Astrocyte (in vitro differentiated cells and primary cell): ENCODE data around the gene UNKL. TPM values are rescaled to one million over a fixed set of nuclear protein-coding genes. Genes with fewer than 3 reads are reported as not detected.

Experiments
- DNase-seq: peaks from one replicate; pipeline ENCODE4 v3.0.0-alpha.2; 2010; ENCODE audit warnings: low read depth
- FAIRE-seq: peaks from 2 replicates; lab custom pipeline; 2011; peaks lifted over from hg19 to GRCh38; lab: Jason Lieb, UNC
- H2AFZ ChIP-seq: 2 replicates; pipeline ENCODE4 v1.6.0; 2012; ENCODE audit warnings: low read depth, low read length, inconsistent platforms
- H3K27ac ChIP-seq: 2 replicates; pipeline ENCODE4 v1.5.1; 2011; ENCODE audit warnings: low read depth, low read length, inconsistent platforms
- H3K27me3 ChIP-seq: 2 replicates; pipeline ENCODE4 v1.6.0; 2011; ENCODE audit warnings: low read length, inconsistent platforms; ENCODE audit not compliant: insufficient read depth
- H3K36me3 ChIP-seq: 2 replicates; pipeline ENCODE4 v1.5.1; 2011; ENCODE audit warnings: low read length, inconsistent platforms; ENCODE audit not compliant: insufficient read depth
- H3K4me1 ChIP-seq: 2 replicates; pipeline ENCODE4 v1.5.1; 2011; ENCODE audit warnings: low read length, inconsistent platforms; ENCODE audit not compliant: insufficient read depth
- H3K4me2 ChIP-seq: 2 replicates; pipeline ENCODE4 v1.6.0; 2012; ENCODE audit warnings: low read length, inconsistent platforms
- H3K4me3 ChIP-seq: 2 replicates; pipeline ENCODE4 v1.5.1; 2011; ENCODE audit warnings: low read depth, mild to moderate bottlenecking, low read length, inconsistent platforms; ENCODE audit not compliant: insufficient read depth
- H3K79me2 ChIP-seq: 2 replicates; pipeline ENCODE4 v1.6.0; 2012; ENCODE audit warnings: mild to moderate bottlenecking, low read length, inconsistent platforms; ENCODE audit not compliant: insufficient read depth
- H3K9ac ChIP-seq: 2 replicates; pipeline ENCODE4 v1.6.0; 2012; ENCODE audit warnings: mild to moderate bottlenecking, low read length, inconsistent platforms
- H3K9me3 ChIP-seq: 2 replicates; pipeline ENCODE4 v1.5.1; 2012; ENCODE audit warnings: low read depth, mild to moderate bottlenecking, low read length, inconsistent platforms; ENCODE audit not compliant: insufficient read depth
- H4K20me1 ChIP-seq: 2 replicates; pipeline ENCODE4 v1.6.0; 2012; ENCODE audit warnings: low read length, inconsistent platforms; ENCODE audit not compliant: insufficient read depth
- H3K27ac Mint-ChIP-seq: one replicate; pipeline ENCODE4 v1.8.0; 2021; ENCODE audit warnings: mild to moderate bottlenecking, mixed read lengths; ENCODE audit not compliant: unreplicated experiment
- H3K27me3 Mint-ChIP-seq: one replicate; pipeline ENCODE4 v1.8.0; 2021; ENCODE audit warnings: low read depth, mixed read lengths; ENCODE audit not compliant: unreplicated experiment
- H3K36me3 Mint-ChIP-seq: one replicate; pipeline ENCODE4 v1.8.0; 2021; ENCODE audit warnings: low read depth, mixed read lengths; ENCODE audit not compliant: unreplicated experiment
- H3K4me1 Mint-ChIP-seq: one replicate; pipeline ENCODE4 v1.8.0; 2021; ENCODE audit warnings: low read depth, mixed read lengths; ENCODE audit not compliant: unreplicated experiment
- H3K4me3 Mint-ChIP-seq: one replicate; pipeline ENCODE4 v1.8.0; 2021; ENCODE audit warnings: mild to moderate bottlenecking, moderate library complexity, mixed read lengths; ENCODE audit not compliant: unreplicated experiment
- H3K9me3 Mint-ChIP-seq: one replicate; pipeline ENCODE4 v1.8.0; 2021; ENCODE audit warnings: mild to moderate bottlenecking, mixed read lengths; ENCODE audit not compliant: unreplicated experiment
- EZH2 ChIP-seq: IDR thresholded peaks from 2 replicates; pipeline ENCODE4 v1.6.1; 2012; ENCODE audit warnings: mild to moderate bottlenecking, low read length, inconsistent platforms; ENCODE audit not compliant: insufficient read depth
- total RNA-seq: library from RNA; stranded (reverse); gene quantifications from 2 replicates; pipeline ENCODE4 v1.2.1, GENCODE V29; 2021
- TF ChIP-seq, protein P1 (sequence below): IDR thresholded peaks from 2 replicates; pipeline ENCODE4 v1.5.1; 2011; ENCODE audit warnings: low read depth, mild to moderate bottlenecking, inconsistent platforms, low read length, moderate library complexity; ENCODE audit not compliant: insufficient read depth

The UNKL gene
- total RNA-seq, 1 donor from 2014 or later = 10.7 TPM

- Mint-ChIP-seq H3K4me1 (peaks cover 5% of the 10 kb centered on the region), H3K27ac (no peak overlapping the region), H3K9me3 (no peaks in the 10 kb centered on the region), H3K4me3 (no peak overlapping the region), H3K27me3 (peaks cover 6% of the 10 kb centered on the region), H3K36me3 (no peaks in the 10 kb centered on the region)
- no peaks in the 10 kb centered on the region for H3K9me3 ChIP-seq
- H3K9ac ChIP-seq = no peak overlapping the region
- H3K4me2 ChIP-seq = no peak overlapping the region
- H3K4me1 ChIP-seq = peaks cover 11% of the 10 kb centered on the region
- no peak overlapping the region for H2AFZ ChIP-seq
- DNase-seq (no peak), FAIRE-seq (no peak)
- no peak overlapping the region for H3K27ac ChIP-seq
- H3K27me3 ChIP-seq = no peaks in the 10 kb centered on the region
- peaks cover 13% of the 10 kb centered on the region for H4K20me1 ChIP-seq
- H3K4me3 ChIP-seq = no peak overlapping the region
- peaks cover 19% of the 10 kb centered on the region for H3K79me2 ChIP-seq
- no peaks in the 10 kb centered on the region for H3K36me3 ChIP-seq
- TF ChIP-seq EZH2 = no peak
- TF ChIP-seq, protein P1, sequence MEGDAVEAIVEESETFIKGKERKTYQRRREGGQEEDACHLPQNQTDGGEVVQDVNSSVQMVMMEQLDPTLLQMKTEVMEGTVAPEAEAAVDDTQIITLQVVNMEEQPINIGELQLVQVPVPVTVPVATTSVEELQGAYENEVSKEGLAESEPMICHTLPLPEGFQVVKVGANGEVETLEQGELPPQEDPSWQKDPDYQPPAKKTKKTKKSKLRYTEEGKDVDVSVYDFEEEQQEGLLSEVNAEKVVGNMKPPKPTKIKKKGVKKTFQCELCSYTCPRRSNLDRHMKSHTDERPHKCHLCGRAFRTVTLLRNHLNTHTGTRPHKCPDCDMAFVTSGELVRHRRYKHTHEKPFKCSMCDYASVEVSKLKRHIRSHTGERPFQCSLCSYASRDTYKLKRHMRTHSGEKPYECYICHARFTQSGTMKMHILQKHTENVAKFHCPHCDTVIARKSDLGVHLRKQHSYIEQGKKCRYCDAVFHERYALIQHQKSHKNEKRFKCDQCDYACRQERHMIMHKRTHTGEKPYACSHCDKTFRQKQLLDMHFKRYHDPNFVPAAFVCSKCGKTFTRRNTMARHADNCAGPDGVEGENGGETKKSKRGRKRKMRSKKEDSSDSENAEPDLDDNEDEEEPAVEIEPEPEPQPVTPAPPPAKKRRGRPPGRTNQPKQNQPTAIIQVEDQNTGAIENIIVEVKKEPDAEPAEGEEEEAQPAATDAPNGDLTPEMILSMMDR = no peak
Observed at GRCh38 chr16:1346422-1347285, 67.8 kb downstream of the UNKL start.

DNA sequence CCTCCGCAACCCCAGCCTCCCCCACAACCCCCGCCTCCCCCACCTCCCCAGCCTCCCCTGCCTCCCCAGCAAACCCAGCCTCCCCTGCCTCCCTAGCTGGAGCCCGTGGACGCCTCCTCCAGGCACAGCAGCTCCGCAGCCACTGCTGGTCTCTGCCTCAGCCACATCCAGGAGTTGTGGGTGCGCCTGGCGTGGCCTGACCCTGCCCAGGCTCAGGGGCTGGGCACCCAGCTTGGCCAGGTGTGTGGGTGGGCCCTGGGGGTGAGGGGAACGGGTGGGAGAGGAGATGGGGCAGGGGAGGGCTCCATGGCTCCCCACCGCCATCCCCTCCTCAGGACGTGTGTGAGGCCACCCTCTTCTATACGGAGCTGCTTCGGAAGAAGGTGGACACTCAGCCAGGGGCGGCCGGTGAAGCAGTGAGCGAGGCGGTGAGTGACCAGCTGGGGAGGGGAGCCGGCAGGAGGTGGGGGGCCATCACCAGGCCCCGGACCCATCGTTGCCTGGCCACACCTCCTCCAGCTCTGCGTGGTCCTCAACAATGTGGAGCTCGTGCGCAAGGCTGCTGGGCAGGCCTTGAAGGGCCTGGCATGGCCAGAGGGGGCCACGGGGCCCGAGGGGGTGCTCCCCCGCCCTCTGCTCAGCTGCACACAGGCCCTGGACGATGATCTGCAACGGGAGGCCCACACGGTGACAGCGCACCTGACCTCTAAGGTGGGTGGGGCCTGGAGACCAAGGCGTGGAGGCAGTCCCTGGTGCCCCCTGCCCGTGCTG lies 68.7 kb downstream of the UNKL start:
- TF ChIP-seq, protein P1 = no peak
- TF ChIP-seq EZH2 = no peak
- H3K36me3 Mint-ChIP-seq = no peaks in the 10 kb centered on the region
- Histone ChIP-seq H3K4me2 (no peak overlapping the region), H3K4me3 (no peak overlapping the region), H3K36me3 (no peaks in the 10 kb centered on the region), H3K27ac (no peak overlapping the region), H3K27me3 (no peaks in the 10 kb centered on the region), H3K9ac (no peak overlapping the region), H3K4me1 (peaks cover 7% of the 10 kb centered on the region), H2AFZ (no peak overlapping the region), H4K20me1 (peaks cover 9% of the 10 kb centered on the region), H3K9me3 (no peaks in the 10 kb centered on the region), H3K79me2 (peaks cover 11% of the 10 kb centered on the region)
- no peak overlapping the region for H3K4me3 Mint-ChIP-seq
- peaks cover 5% of the 10 kb centered on the region for H3K4me1 Mint-ChIP-seq
- no peaks in the 10 kb centered on the region for H3K9me3 Mint-ChIP-seq
- no peak overlapping the region for H3K27ac Mint-ChIP-seq
- FAIRE-seq = no peak
- peaks cover 6% of the 10 kb centered on the region for H3K27me3 Mint-ChIP-seq
- no peak for DNase-seq
